NCI-H2227 (cell line): ENCODE data around the gene GHRH.

Experiments
- DNase-seq: peaks from one replicate; lab custom pipeline; 2025; ENCODE audit not compliant: unreplicated experiment; lab: John Stamatoyannopoulos, UW

Gene GHRH

DNA sequence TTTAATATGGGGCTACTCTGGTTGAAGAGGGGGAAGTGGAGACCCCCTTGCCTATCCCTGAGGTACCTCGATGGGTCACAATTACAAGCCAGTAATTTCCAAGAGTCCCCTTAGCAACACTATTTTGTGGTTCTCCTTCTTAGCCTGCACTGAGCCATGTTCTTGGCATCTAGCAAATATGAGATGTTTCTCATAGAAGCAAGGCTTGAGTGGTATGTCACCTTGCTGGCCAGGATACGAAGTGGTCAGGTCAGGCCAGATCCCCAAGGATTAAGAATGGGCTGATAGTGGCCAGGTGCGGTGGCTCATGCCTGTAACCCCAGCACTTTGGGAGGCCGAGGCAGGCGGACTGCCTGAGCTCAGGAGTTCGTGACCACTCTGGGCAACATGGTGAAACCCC is 2.1 kb upstream of the GHRH start:
- DNase-seq = no peak

GRCh38 chr20:37262505-37262904 is 891 bp upstream of the GHRH start:
- no peak for DNase-seq

DNA sequence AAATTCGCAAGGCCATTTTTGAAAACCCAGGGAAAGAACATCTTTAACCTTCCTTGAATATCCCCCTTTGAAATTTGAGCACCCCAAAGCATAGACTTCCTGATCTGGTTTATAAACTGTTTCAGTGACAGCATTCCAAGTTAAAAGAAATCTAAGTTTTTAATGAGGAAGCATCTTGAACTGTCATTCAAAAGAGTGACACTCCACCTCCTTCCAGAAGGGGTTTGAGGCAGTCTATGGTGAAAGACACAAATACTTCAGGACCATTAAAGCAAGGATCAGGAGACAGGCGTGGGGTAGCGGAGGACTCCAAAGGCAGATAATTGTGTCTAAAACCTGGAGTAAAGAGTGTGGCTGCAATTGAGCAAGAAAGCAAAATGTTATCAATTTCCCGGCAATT is 691 bp downstream of the GHRH start:
- DNase-seq = no peak

DNA sequence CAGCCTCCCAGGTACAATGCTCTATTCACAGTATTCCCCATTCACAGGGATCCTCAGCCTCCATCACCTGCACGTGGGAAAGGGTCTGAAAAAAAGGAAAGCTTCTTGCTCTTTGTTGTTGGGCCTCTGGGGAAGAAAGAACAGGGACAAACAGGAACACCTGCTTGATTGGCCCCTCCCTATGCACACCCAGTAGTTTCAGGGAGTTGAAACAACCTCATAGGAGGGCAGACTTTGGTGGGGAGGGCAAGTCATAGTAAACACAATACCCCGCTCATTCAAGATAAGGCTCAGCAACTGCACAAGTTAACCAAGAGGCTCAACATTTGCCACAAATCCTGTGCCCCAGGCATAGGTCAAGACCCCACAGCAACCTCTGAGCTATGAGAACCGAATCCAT is 1.7 kb downstream of the GHRH start:
- DNase-seq = no peak

DNA sequence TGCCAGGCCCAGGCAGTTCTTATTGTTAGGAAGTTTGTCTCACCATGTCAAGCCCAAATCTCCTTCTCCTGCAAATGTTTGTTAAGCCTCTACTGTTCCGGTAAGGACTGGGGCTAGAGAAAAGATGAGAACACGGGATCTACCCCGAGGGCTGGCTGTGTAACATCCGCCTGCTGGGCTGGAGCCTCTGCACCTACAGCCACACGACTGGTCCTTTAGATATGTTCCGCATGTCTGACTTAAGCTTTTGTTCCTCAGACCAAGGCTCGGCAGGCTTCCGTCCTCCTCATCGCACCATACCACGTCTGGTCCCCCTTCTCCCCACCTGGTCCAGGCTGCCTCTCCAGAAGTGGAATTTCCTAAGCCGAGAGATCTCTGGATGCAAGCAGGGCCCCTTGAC is 2.6 kb downstream of the GHRH start:
- no peak for DNase-seq

- peak; percentile 80 for DNase-seq
Observed at GRCh38 chr20:37257988-37258387, 3.6 kb downstream of the GHRH start.

- DNase-seq = no peak
Observed at GRCh38 chr20:37257530-37257929, 4.1 kb downstream of the GHRH start.

- DNase-seq = no peak
Observed at GRCh38 chr20:37256286-37256685, 5.3 kb downstream of the GHRH start.

DNA sequence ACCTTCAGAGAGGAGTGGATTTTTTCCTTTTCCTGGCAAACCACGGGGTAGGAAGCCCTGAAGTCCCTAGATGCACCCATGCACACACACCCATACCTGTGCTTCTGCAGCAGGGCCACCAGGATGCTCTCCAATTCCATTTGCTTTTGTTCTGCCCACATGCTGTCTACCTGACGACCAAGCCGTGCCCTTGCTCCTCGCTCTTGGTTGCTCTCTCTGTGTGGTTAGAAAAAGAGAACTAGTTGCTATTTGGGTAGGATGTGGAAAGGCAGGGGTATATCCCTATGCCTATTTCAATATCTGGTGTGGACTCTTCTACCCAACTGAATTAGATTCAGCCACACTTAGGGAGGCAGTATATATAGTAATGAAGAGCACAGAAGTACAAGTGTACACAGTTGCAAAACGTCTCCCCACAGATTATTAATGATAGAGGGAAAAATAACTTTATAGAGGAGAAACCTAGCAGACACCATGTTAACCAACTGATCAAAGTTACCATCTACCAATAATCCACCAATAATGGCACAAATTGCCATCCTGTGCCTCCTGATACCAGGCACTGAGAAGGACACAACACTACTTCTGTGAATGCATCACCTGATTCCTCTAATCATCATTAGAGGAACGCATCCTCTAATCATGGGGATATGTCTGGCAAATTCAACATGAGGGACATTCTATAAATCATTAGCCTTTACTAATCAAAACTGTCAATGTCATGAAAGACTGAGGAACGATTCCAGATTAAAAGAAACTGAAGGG is 7.3 kb downstream of the GHRH start:
- no peak for DNase-seq

DNA sequence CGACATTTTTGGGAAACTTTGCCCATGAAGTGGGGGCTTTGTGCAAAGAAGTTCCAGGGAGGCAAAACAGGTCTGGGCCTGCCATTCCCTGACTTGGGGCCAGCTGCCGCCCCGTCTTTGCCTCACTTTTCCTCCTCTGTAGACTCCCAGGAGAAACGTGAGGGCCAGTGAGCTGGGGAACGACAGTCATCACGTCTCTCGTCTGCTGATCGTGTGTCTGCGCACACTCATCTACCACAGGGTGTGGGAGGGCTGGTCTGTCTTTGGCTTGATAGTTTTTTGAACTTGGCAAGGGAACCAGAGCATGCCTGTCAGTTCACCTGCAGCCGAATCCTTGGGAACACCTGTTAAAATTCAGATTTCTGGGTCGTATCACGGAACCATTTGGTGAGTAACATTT is 8.5 kb downstream of the GHRH start:
- no peak for DNase-seq

GRCh38 chr20:37251825-37252477 is 9.7 kb downstream of the GHRH start:
- DNase-seq = peak; percentile 41

- DNase-seq = no peak
Observed at GRCh38 chr20:37249304-37249703, 12.3 kb downstream of the GHRH start.

- DNase-seq = no peak
Observed at GRCh38 chr20:37247547-37247946, 14.1 kb downstream of the GHRH start.

- no peak for DNase-seq
Observed at GRCh38 chr20:37246736-37247135, 14.9 kb downstream of the GHRH start.

DNA sequence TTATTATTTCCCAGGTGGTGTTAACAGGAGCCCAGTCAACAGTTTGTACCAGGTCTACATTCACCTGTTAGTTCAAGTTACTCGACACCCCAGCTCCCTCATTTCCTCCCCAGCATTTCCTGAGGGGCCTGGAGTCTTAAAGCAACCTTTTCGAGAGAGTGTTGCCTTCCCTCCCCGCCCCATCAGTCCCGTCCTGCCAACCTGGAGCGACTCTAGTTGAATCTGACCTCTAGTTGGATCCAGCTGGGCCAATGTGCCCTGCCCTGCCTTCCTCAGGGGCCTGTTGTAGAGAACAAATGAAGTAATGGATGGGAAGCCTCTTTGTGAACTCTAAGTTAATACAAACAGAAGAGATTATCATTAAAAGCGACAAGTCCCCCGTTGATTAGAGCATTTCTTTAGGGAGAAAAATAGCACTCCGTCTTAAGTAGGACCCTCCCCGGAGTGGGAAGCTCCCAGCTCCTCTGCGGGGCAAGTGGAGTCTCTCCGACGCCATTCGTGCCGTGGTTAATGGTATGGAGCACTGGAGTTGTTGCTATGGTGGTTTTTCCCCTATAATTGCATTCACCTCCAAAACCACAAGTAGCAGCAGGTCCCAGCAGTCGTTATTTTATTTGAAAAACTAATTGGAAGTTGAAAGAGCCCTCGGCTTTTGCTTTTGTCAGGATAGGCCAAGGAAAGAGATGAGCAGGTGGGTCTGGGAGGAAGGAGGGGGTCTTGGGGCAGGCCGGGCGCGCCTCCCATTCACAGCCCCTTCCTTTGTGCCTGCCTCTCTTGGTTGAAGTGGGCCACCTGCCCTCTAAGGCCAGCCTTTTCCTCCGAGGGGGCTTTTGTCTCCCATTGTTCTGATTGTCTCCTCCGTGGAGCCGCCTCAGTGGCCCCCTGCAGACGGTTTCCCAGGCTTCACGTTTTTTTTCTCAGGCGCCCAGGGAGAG is 16.1 kb downstream of the GHRH start:
- DNase-seq = peak; percentile 89

GRCh38 chr20:37244572-37244957 is 17.0 kb downstream of the GHRH start:
- no peak for DNase-seq

DNA sequence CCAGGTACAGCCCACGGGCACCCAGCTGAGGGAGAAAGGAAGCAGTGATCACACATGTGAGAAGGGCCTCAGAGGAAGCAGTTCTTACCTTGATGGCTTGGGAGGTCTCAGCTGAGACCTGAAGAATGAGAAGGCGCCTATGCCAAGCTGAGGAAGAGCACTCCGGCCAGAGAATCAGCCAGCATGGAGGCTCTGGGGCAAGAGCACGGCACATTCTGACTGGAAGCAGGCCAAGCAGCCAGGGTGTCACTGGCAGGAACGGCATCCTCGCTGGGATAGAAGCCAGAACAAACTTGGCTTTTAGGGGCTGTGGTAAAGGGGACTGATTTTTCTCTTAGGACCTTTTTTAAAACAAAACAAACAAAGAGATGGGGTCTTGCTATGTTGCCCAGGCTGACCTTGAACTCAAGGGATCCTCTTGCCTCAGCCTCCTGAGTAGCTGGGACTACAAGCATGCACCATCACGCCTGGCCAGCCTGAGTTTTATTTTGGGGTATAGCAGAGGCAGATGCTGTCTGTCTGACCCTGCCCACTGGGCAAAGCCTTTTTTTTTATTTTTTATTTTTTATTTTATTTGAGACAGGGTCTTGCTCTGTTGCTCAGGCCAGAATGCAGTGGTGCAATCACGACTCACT is 17.6 kb downstream of the GHRH start:
- no peak for DNase-seq

DNA sequence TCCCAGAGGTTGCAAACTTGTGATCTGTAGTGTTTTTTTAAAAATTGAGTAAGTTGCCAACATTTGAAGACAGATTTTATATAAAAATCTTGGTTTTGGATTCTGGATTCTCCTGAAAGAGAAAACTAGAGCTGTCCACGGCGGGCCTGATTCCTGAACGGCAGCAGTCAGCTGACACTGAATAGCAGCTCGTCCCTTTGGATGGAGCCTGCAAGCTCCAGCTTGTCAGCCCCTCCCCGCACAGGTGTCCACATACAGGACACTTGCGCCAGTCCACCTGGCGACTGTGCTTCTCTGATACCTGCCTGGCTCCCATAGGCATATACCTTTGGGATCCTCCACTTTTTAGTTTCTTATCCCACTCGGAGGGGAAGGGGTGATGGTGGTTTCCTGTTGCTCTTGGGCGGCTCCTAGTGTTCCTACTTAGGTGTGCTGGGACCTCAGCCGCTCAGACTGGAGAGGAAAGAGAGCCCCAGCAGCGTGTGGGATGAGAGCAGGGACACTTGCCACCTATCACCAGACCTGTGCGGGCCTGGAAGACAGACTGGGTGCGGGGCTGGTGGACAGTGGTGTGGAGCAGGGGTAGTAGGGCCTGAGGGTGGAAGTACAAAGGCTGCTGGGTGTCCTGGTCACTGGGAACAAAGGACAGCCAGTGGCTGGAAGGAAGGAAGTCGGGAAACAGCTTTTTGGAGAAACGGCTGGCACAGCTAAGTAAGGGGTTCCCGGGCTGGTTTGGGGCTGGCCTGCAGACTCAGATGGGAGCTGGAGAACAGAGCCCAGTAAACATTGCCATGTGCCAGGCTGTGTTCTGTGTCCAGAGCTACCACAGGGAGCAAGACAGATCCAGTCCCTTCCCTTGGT is 18.3 kb downstream of the GHRH start:
- DNase-seq = peak; percentile 19

- no peak for DNase-seq
Observed at GRCh38 chr20:37242503-37242902, 19.1 kb downstream of the GHRH start.

GRCh38 chr20:37240337-37241067 is 21.1 kb downstream of the GHRH start:
- DNase-seq = no peak
